DND-41 (cell line): ENCODE results near the gene TTC28.

Source experiments
- CTCF ChIP-seq: IDR thresholded peaks from 2 replicates; pipeline ENCODE4 v1.5.1; 2012; ENCODE audit warnings: borderline replicate concordance, low read length, moderate library complexity, mild to moderate bottlenecking; ENCODE audit not compliant: poor library complexity, severe bottlenecking; ENCODE audit errors: extremely low read depth
- EZH2 ChIP-seq: IDR thresholded peaks from 3 replicates; pipeline ENCODE4 v1.6.1; 2012; ENCODE audit warnings: borderline replicate concordance, low read depth, mild to moderate bottlenecking, moderate library complexity, low read length, inconsistent platforms; ENCODE audit not compliant: severe bottlenecking

- TF ChIP-seq EZH2 (no peak), CTCF (peak; percentile 32)
Observed at GRCh38 chr22:28440592-28441390, 238.8 kb downstream of the TTC28 start.
